Measurements from ENCODE around the gene NNT. TPM values are rescaled to one million over a fixed set of nuclear protein-coding genes. Genes with fewer than 3 reads are reported as not detected.
A peak's percentile ranks its signal among the peaks of the same experiment; 100 is the strongest.

The NNT gene
- total RNA-seq, 1 donor: 80.3 TPM

DNA sequence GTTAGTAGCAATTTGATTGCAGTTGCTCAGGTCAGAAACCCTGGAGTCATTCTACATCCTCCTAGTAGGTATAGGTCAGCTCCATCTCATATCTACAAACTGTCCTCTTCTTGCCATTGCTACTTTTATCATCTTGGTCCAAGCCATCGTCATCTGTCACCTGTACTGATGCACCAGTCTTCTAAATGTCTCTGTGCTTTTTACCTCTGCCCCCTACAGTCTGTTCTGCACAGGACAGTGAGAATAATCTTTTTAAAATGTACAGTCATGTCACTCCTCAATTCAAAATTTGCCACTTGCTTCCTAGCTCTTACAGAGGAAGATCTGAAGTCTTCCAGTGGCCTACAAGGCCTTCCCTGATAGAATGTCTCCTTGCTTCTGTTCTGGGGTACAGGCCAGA, 6.8 kb downstream of the NNT start:
- DNase-seq (ENCODE audit: low read depth): no peak
- no peak overlapping the region for H3K4me3 ChIP-seq (ENCODE audit: low read depth, low read length)
- TF ChIP-seq, protein P1, sequence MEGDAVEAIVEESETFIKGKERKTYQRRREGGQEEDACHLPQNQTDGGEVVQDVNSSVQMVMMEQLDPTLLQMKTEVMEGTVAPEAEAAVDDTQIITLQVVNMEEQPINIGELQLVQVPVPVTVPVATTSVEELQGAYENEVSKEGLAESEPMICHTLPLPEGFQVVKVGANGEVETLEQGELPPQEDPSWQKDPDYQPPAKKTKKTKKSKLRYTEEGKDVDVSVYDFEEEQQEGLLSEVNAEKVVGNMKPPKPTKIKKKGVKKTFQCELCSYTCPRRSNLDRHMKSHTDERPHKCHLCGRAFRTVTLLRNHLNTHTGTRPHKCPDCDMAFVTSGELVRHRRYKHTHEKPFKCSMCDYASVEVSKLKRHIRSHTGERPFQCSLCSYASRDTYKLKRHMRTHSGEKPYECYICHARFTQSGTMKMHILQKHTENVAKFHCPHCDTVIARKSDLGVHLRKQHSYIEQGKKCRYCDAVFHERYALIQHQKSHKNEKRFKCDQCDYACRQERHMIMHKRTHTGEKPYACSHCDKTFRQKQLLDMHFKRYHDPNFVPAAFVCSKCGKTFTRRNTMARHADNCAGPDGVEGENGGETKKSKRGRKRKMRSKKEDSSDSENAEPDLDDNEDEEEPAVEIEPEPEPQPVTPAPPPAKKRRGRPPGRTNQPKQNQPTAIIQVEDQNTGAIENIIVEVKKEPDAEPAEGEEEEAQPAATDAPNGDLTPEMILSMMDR (IDR thresholded peaks at IDR 0.05; ENCODE audit: insufficient read depth, low read depth, low read length): peak; percentile 44

- DNase-seq (ENCODE audit: low read depth): no peak
- TF ChIP-seq, protein P1 (IDR thresholded peaks at IDR 0.05; ENCODE audit: insufficient read depth, low read depth, low read length): no peak
- H3K4me3 ChIP-seq (ENCODE audit: low read depth, low read length): no peak overlapping the region
These were observed 10.4 kb downstream of the NNT start for GRCh38 chr5:43613370-43613769.

DNA sequence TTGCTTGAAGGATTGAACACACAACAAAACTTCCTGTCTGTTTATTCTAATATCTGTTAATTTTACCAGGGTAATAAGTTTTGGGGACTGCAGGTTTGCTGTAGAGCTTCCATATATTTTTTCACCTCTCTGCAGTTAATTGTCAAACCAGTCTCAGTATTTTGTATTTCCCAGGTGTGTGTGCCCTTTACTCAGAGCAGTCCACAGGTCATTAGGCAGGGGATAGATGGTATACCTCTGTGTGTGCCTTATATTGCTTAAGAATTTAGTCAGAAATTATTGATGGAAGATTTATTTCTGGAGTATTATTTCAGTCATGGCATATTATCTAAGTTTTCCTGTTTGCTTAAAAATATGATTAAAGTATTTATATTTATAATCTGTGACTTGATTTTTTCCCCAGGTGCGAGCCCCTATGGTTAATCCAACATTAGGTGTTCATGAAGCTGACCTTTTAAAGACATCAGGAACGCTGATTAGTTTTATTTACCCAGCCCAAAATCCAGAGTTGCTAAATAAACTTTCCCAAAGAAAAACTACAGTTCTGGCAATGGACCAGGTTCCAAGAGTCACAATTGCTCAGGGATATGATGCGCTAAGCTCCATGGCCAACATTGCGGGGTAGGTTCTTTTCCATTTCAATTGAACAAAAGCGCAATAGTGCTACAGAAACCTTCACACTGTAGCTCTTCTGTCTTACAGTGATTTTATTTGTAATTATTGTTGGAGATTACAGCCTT, 12.6 kb downstream of the NNT start:
- no peak overlapping the region for H3K4me3 ChIP-seq (ENCODE audit: low read depth, low read length)
- TF ChIP-seq, protein P1 (IDR thresholded peaks at IDR 0.05; ENCODE audit: insufficient read depth, low read depth, low read length): no peak
- no peak for DNase-seq (ENCODE audit: low read depth)

GRCh38 chr5:43616535-43616934, 13.6 kb downstream of the NNT start:
- TF ChIP-seq, protein P1 (IDR thresholded peaks at IDR 0.05; ENCODE audit: insufficient read depth, low read depth, low read length): no peak
- DNase-seq (ENCODE audit: low read depth): peak; percentile 45

DNA sequence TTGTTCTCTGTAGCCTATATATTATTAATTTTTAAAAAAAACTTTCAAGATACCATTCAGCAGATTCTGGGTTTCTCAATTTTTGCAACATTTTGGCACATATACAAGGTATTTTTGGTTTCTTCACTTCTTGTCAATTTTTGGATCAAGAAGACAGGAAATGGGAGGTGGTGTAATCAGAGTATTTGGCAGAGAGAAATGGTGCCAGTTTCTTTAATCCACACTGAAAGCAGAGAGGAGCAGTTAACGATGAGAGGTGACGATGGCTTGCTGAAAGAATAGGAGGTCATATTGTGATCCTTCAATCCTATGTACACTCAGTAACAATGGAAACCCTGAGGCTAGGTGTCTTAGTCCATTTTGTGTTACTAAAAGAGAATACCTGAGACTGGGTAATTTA, 16.4 kb downstream of the NNT start:
- no peak overlapping the region for H3K4me3 ChIP-seq (ENCODE audit: low read depth, low read length)
- TF ChIP-seq, protein P1 (IDR thresholded peaks at IDR 0.05; ENCODE audit: insufficient read depth, low read depth, low read length): no peak
- no peak for DNase-seq (ENCODE audit: low read depth)

More at GRCh38 chr5:43616535-43616934, 13.6 kb downstream of the NNT start:
- H3K4me3 ChIP-seq (ENCODE audit: low read depth, low read length): no peak overlapping the region

DNA sequence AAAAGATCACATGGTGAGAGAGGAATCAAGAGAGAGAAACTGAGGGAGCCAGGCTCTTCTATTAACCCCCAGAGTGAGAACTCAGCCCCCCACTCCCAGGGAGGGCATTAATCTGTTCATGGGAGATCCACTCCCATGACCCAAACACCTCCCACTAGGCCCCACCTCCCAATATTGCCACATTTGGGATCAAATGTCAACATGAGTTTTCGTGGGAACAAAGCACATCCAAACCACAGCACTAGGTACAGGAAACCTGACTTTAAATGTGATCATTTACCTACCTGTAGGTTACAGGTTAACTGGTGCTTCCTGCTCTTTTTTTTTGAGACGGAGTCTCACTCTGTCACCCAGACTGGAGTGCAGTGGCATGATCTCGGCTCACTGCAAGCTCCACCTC, 16.9 kb downstream of the NNT start:
- TF ChIP-seq, protein P1 (IDR thresholded peaks at IDR 0.05; ENCODE audit: insufficient read depth, low read depth, low read length): no peak
- no peak overlapping the region for H3K4me3 ChIP-seq (ENCODE audit: low read depth, low read length)
- DNase-seq (ENCODE audit: low read depth): no peak

All from fibroblast of villous mesenchyme (primary cell).